Activated CD4-positive, alpha-beta T cell treated with anti-CD3 and anti-CD28 coated beads, Interleukin-2, amount 50 U/mL, for 1 hour (primary cell): ENCODE results near the gene SP8.
"Not testable (repeated sequence)": the region's sequence is repeated elsewhere in the genome, so short reads cannot be mapped to it uniquely, and the experiment has no call there.

Experiments
- DNase-seq: peaks from one replicate; pipeline ENCODE4 v3.0.0-alpha.2; 2020

SP8 gene

DNA sequence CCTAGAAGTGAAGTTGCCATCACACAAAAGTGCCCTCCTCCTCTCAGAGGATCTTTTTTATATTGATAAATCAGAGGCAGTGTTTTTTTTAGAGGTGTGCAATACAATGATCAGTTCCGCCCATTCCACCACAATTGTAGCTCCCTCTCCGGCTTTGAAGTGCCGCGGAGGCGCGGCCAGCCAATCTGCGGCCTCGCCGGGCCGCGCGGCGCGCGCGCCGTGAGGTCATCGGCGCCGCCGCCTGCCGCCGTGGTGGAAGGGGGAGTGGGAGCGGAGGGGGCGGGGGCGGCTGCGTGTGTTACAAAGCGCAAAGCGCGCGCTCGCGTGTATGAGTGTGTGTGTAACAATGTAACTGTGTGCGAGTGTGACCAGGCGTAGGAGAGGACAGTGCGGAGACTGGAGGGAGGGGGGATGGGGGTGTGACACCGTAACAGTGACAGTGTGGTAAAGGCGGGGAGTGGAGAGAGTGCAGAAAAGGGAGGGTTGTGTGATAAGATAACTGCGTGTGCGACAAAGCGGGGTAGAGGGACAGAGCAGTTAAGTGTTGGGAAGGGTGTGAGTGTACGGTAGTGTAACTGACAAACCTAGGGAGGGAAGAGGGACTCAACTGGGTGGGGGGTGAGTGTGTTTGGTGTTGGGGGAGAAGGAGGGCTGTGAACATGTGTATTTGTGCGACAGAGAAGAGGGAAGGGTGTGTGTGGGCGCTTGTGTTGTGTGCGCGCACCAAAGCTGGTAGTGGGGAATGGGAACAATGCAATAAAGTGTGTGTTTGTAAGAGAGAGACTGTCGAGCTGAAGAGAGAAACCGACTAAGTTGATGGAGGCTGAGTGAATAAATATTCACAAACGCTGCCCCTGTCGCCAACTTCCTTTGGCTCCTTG, at the start of gene SP8:
Gene SP8, minus strand, starts transcription at position 108 of the 881 bp plus-strand sequence. Its CDS starts 88 bp downstream, at position 20.
- no peak for DNase-seq

DNA sequence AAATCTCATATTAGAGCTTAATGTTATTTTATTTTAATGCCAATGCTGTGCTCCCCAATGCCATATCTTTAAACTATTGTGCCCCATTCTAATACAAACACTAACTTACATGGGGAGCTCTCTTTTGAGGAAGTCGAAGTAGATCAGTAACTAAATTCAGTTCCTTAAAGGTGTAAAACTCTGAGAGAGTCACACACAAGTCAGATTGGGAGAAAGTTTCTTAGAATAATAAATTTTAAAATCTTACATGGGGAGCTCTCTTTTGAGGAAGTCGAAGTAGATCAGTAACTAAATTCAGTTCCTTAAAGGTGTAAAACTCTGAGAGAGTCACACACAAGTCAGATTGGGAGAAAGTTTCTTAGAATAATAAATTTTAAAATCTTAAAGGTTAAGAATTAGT, 49.7 kb upstream of the SP8 start:
- DNase-seq, result not testable (repeated sequence)

- DNase-seq, result no peak
Observed at GRCh38 chr7:20835111-20835750, 48.5 kb upstream of the SP8 start.

- DNase-seq, result no peak
Observed at GRCh38 chr7:20834656-20835055, 48.0 kb upstream of the SP8 start.

DNA sequence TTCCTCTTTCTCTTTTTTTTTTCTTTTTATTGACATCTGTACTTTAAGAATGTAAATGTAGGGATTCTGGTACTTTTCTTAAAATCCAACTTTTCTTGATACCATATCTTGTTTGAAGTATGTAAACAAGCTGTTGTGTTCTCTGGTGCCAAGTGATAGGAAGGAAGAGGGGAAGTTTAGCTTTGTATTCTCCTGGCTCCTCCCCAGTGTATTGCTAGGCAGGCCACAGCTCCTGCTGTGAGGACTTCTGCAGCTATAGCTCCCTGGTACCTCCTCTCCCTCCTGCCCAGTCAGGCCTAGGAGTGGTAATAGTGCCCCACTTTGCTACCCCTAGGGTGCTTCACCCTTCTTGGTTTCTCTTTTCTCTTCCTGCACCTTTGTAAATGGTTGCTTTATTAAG, 45.3 kb upstream of the SP8 start:
- no peak for DNase-seq

DNA sequence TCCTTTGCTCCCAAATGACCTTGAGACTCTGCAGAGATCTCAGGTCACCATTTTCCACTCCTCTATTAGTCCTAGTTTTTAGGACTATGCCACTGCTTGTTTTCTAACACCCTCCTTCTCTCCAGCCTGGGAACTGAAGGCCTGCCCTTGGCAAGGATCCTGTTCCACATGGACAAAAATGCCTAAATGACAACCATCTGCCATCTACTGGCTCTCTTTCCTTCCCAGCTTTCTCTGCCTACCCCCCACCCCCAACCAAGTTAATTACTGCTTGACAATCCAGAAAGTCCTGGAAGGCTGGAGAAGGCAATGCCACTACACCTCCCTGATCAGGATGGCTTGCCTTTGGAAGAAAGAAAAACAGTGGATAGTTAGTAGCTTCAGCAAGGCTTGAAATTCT, 44.8 kb upstream of the SP8 start:
- DNase-seq, result no peak

DNA sequence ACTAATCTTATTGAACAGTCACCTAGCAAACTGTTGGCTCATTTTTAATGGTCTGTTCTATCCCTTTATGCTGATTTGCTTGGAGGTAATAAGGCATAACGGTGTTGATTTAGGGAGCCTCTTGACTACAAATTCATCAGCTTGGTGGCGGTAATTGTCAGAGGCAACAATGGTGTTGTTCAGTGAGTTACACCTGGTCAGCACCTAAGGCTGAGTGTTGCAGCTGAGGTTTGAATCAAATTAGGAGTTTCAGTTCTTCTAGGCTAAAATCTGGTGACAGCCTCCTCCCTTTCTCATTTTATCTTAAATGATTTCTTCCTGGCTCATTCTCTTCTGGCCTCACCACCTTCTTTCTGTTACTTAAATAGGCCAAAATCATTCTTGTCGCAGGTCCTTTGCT, 42.3 kb upstream of the SP8 start:
- no peak for DNase-seq

GRCh38 chr7:20827172-20827571, 40.5 kb upstream of the SP8 start:
- DNase-seq, result no peak

DNA sequence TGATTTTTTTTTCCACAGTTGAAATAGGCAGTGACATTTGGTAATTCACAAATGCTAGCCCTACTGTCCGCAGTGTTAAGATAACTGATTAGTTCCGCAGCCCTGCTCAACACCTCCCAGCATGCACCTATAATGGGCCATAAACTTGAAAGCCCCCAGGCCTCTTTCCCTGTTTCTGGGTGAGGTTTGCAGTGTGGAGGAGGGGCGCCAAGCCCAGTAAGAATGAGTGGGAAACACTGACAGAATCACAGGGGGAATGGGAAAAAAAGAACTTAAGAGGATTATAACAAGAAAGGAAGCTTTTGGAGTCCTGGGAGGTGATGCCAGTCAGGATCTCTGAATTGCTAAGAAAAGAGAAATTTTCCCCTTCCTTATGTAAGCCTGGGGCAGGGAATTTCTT, 39.6 kb upstream of the SP8 start:
- DNase-seq, result no peak

GRCh38 chr7:20825555-20825954, 38.9 kb upstream of the SP8 start:
- DNase-seq, result no peak

DNA sequence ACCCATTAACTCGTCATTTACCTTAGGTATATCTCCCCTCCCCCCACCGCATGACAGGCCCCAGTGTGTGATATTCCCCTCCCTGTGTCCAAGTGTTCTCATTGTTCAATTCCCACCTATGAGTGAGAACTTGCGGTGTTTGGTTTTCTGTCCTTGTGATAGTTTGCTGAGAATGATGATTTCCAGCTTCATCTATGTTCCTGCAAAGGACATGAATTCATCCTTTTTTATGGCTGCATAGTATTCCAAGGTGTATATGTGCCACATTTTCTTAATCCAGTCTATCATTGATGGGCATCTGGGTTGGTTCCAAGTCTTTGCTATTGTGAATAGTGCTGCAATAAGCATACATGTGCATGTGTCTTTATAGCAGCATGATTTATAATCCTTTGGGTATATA, 34.7 kb upstream of the SP8 start:
- not testable (repeated sequence) for DNase-seq

GRCh38 chr7:20816372-20816959, 29.8 kb upstream of the SP8 start:
- no peak for DNase-seq

DNA sequence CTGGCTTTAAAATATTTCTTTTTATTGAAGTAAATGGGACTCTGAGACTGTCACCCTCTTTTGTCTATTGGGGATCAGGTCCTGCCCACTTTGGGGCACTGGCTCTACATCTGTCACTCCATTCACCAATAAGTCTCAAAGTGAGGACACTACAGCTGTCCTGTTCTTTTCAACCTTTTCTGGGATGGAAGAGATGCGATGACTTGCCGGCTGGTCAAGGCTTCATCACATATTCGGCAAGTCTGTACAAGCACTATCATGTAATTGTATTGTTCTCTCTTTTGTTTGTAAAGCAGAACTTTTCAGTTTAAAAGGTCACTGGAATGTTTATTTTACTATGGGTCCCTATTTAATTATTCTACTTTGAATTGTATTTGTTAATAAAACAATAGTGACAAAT, 17.7 kb upstream of the SP8 start:
- no peak for DNase-seq

DNA sequence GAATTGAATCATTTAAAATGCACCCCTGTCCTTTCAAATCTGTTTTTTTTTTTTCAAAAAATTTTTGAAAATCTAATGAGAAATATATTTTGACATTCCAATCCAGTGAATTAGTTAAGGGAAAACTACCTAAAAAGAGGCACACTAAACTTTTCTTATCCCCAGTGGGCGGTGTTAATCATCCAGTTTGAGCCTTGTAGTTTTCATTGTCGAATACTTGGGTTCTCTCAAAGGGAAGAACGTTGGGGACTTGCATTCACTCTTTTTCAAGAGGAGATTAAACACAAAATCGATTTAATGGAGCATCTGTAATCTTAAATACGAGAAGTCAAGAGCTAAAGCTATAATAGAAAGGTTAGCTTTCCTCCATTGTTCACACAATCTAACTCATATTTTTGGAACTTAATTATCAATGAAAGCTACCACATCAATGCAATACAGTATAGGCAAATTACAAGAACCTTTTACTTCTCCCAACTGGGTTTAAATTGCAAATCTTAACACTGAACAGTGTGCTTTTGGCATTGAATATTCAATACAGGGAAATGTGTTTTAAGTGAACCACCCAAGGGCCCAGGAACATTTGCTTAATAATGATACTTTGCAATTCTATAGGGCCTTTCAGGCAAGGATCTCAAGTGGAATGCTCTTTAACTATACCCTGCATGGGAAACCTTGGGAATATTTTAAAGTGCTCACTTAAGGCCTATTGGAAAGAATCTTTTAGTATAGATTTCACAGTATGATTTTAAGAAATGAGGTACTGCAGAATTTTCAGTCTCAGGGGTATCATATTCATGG, 13.1 kb upstream of the SP8 start:
- no peak for DNase-seq

- no peak for DNase-seq
Observed at GRCh38 chr7:20798694-20799121, 12.0 kb upstream of the SP8 start.

DNA sequence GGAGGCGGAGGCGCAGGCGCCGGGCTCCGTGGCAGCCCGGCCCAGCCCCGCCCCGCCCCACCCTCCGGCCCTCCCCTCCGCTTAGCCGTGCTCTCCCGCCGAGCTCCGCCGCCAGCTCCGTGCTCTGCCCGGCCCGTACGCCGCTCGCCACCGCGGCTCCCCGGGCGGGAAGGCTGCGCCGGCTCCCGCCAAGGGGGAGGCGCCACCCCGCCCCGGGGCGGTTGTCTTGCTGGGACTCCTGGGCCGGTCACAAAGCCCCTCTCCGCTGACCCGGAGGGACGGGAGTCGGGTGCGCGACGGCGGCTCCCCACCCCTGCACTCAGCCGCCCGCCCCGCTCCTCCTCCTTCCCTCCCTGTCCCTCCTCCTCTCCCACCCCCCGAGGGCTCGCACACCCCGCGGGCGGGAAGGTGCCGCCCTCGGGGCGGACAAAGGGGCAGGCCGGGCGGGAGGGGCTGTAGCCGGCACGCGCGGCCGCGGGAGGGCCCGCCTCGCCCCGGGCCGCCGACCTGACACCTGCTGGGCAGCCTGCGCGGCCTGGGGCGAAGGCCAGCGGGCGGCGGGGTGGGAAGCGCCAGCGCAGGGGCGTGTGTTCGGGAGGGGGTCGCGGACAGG, 11.5 kb upstream of the SP8 start:
- no peak for DNase-seq

DNA sequence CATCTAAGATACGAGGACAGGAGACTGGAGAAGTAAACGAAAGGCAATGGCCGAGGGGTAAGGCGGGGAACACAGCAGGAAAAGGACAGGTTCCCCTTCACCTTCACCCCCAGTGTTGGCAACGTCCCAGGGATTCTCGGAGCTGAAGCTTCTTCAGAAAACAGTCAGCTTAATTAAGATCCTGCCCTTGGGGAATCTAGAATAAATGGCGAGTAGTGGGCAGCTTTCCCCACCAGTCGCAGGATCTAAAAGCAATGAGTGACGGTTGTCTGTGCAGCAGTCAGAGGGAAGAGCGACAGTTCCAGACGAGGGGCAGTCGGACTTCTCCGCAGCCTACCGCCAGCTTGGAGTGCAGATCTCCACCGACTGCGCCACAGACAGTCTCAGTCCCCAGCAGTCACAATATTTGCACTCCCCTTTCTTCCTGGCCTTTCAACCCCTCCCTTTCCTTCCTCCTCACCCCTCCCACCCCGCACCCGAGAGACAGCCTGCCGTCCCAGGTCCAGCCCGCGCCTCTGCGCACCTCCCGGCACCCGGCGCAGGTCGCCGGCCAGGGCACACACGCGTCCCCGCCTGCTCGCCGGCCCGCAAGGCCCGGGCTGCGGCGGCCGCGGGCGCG, 10.9 kb upstream of the SP8 start:
- no peak for DNase-seq

DNA sequence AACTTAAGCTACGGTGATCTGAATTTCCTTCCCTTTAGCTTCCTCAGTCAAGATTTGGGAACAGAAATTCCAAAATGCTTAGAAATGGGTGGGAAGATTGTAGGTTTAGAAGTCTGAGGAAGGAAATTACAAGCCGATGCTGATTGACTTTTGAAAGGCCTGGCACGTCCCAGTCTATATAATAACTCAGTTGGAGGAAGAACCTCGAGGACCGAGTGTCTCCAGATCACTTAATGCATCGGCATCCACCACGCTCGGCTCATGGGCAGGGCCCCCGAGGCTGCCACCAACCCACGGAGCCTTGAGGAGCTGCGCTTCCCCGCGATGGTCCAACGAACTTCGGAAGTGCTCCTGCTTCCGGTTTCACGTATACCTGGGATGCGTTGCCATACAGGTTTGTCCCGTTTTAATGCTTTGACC, 10.4 kb upstream of the SP8 start:
- DNase-seq, result no peak

DNA sequence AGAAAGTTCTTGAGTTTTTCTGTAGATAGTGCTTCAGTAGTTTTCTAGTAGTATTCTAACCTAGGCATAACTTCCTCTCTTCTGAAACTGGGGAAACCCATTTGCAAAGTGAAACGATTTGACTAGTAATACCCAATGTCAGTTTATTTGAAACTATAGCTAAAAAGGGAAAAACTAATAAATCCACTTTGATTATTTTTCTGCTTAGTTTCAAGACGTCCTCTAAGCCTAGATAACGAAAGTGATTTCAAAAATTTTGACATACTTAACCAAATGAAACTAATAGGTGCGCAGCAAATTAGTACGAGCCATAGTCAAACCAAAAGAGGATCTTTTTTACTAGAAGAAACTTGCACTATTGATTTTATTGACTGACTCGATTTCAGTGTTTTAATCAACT, 9.8 kb upstream of the SP8 start:
- no peak for DNase-seq

- DNase-seq, result no peak
Observed at GRCh38 chr7:20795881-20796280, 9.2 kb upstream of the SP8 start.

DNA sequence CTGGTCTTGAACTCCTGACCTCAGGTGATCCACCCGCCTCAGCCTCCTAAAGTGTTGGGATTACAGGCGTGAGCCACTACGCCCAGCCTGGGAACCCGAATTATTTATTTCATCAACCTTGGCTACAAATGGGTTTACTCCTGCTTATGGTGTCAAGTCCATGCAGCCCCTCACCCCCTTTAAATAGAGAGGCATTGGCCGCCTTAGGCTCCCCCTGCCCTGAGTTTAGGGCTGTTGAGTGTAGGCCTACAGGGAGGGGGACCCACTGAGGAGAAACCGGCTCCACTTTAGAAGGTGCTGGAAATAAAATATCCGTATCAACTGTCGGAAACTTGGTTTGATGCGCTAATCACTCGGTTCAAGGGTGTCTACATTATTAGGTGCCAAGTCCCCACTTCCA, 8.7 kb upstream of the SP8 start:
- DNase-seq, result no peak

DNA sequence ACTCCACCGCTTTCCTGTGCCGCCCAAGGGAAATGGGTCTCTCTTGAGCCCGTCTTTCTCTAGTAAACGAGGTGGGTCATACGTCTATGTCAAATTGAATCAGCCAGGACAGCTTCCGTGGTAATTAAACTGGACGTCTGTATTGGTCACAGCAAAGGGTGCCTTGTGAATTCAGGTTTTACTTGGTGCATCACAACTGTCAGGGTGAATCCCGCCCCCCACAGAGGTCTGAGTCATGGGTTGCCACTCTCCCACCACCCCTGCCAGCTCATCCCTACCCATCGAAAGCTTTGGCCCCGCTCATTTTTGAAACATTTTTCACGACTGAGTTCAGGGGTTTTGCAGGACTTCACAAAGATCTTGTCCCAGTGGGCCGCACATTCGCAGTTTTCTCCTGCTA, 8.0 kb upstream of the SP8 start:
- no peak for DNase-seq
